ENCODE results near the gene SND1.

DNA sequence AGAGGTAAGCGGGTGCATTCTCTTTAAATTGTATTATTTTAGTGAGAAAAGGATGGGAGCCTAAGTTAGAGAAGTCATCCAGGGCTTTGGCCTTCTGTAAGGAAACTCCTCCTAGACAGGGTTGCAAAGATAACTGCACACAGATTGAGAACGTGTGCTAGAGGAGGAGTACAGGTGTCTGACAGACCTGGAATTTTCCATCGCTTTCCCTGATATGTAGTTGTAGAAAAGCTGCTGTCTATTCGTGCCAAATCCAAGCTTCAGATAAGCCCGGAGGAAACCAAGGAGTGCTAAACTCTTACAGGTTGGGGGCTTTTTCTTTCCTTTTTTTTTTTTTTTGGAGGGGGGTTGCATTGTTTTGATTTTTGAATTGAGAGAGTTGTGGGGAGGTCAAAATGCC lies 356.1 kb downstream of the SND1 start:
- TF ChIP-seq POLR2A (IDR thresholded peaks at IDR 0.05; ENCODE audit: low read depth, low read length) (no peak), MAFK (IDR thresholded peaks at IDR 0.05; ENCODE audit: low read depth, low read length) (no peak), SMC3 (IDR thresholded peaks at IDR 0.05; ENCODE audit: low read depth, low read length) (no peak), NFE2L2 (IDR thresholded peaks at IDR 0.05; ENCODE audit: low read depth, low read length) (no peak)
- TF ChIP-seq, protein P1, sequence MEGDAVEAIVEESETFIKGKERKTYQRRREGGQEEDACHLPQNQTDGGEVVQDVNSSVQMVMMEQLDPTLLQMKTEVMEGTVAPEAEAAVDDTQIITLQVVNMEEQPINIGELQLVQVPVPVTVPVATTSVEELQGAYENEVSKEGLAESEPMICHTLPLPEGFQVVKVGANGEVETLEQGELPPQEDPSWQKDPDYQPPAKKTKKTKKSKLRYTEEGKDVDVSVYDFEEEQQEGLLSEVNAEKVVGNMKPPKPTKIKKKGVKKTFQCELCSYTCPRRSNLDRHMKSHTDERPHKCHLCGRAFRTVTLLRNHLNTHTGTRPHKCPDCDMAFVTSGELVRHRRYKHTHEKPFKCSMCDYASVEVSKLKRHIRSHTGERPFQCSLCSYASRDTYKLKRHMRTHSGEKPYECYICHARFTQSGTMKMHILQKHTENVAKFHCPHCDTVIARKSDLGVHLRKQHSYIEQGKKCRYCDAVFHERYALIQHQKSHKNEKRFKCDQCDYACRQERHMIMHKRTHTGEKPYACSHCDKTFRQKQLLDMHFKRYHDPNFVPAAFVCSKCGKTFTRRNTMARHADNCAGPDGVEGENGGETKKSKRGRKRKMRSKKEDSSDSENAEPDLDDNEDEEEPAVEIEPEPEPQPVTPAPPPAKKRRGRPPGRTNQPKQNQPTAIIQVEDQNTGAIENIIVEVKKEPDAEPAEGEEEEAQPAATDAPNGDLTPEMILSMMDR (conservative IDR thresholded peaks at IDR 0.05; ENCODE audit: low read depth, low read length): no peak
